ENCODE data around the gene ZNF646.

GRCh38 chr16:31092330-31092729, 18.1 kb downstream of the ZNF646 start:
- TF ChIP-seq CTCF (conservative IDR thresholded peaks at IDR 0.05; ENCODE audit: low read length) (no peak), EZH2phosphoT487 (IDR thresholded peaks at IDR 0.05; ENCODE audit: borderline replicate concordance) (no peak)
